OCI-LY1 (cell line): ENCODE data around the gene CRYBG1.

Source experiments
- H2AFZ ChIP-seq: fragments of 200-600 bp; sonication (generic), shearing (Covaris generic); 2 replicates; pipeline ENCODE4 v1.6.0; 2014; ENCODE audit warnings: antibody characterized with exemption, mild to moderate bottlenecking, low read length
- H3F3A ChIP-seq: fragments of 200-600 bp; sonication (generic), shearing (Covaris generic); 2 replicates; pipeline ENCODE4 v1.6.0; 2014; ENCODE audit warnings: mild to moderate bottlenecking, antibody characterized with exemption, low read length, moderate library complexity; ENCODE audit not compliant: insufficient read depth
- H3K27ac ChIP-seq: fragments of 200-600 bp; sonication (generic); 2 replicates; pipeline ENCODE4 v1.5.1; 2014; ENCODE audit warnings: low read length, mixed run types, mild to moderate bottlenecking, low read depth; ENCODE audit not compliant: poor library complexity, severe bottlenecking
- H3K27me3 ChIP-seq: fragments of 200-600 bp; sonication (generic); 2 replicates; pipeline ENCODE4 v1.6.0; 2014; ENCODE audit warnings: antibody characterized with exemption, mild to moderate bottlenecking, low read length, moderate library complexity; ENCODE audit not compliant: insufficient read depth
- H3K36me3 ChIP-seq: fragments of 200-600 bp; sonication (generic); 2 replicates; pipeline ENCODE4 v1.6.1; 2014; ENCODE audit warnings: mild to moderate bottlenecking, antibody characterized with exemption, low read length, moderate library complexity, mixed read lengths; ENCODE audit not compliant: insufficient read depth
- H3K4me1 ChIP-seq: fragments of 200-600 bp; sonication (generic); 2 replicates; pipeline ENCODE4 v1.5.1; 2014; ENCODE audit warnings: mild to moderate bottlenecking, low read length, moderate library complexity; ENCODE audit not compliant: insufficient read depth, severe bottlenecking
- H3K4me2 ChIP-seq: fragments of 200-600 bp; sonication (generic), shearing (Covaris generic); 2 replicates; pipeline ENCODE4 v1.6.1; 2014; ENCODE audit warnings: low read length
- H3K4me3 ChIP-seq: fragments of 200-600 bp; sonication (generic); 2 replicates; pipeline ENCODE4 v1.5.1; 2014; ENCODE audit warnings: low read length, low read depth, mild to moderate bottlenecking, mixed read lengths; ENCODE audit not compliant: poor library complexity, severe bottlenecking
- H3K79me2 ChIP-seq: fragments of 200-600 bp; shearing (Covaris generic); 2 replicates; pipeline ENCODE4 v1.6.1; 2016; ENCODE audit warnings: mixed run types, low read length, mixed read lengths; ENCODE audit not compliant: insufficient read depth
- H3K9ac ChIP-seq: fragments of 200-600 bp; sonication (generic), shearing (Covaris generic); 2 replicates; pipeline ENCODE4 v1.6.1; 2014; ENCODE audit warnings: mild to moderate bottlenecking, low read length, mixed read lengths
- H3K9me2 ChIP-seq: fragments of 200-600 bp; sonication (generic), shearing (Covaris generic); 2 replicates; pipeline ENCODE4 v1.6.1; 2014; ENCODE audit warnings: low read depth, mild to moderate bottlenecking, low read length, mixed read lengths
- H3K9me3 ChIP-seq: fragments of 200-600 bp; shearing (Covaris generic); 2 replicates; pipeline ENCODE4 v1.6.1; 2014; ENCODE audit warnings: low read length, mixed read lengths
- H4K20me1 ChIP-seq: fragments of 200-600 bp; sonication (generic), shearing (Covaris generic); 2 replicates; pipeline ENCODE4 v1.6.0; 2016; ENCODE audit warnings: mild to moderate bottlenecking, low read length; ENCODE audit not compliant: insufficient read depth
- EZH2 ChIP-seq: fragments of 200-600 bp; sonication (generic), shearing (Covaris generic); IDR thresholded peaks from 2 replicates; pipeline ENCODE4 v1.8.0; 2017; ENCODE audit warnings: borderline replicate concordance, mixed run types, mild to moderate bottlenecking, antibody characterized with exemption, low read length, moderate library complexity, mixed read lengths
- TF ChIP-seq, protein P1 (sequence below): fragments of 200-600 bp; sonication (generic), shearing (Covaris generic); IDR thresholded peaks from 2 replicates; pipeline ENCODE4 v1.5.1; 2017; ENCODE audit warnings: mild to moderate bottlenecking, antibody characterized with exemption, low read length, moderate library complexity, mixed read lengths

The CRYBG1 gene, protein sequence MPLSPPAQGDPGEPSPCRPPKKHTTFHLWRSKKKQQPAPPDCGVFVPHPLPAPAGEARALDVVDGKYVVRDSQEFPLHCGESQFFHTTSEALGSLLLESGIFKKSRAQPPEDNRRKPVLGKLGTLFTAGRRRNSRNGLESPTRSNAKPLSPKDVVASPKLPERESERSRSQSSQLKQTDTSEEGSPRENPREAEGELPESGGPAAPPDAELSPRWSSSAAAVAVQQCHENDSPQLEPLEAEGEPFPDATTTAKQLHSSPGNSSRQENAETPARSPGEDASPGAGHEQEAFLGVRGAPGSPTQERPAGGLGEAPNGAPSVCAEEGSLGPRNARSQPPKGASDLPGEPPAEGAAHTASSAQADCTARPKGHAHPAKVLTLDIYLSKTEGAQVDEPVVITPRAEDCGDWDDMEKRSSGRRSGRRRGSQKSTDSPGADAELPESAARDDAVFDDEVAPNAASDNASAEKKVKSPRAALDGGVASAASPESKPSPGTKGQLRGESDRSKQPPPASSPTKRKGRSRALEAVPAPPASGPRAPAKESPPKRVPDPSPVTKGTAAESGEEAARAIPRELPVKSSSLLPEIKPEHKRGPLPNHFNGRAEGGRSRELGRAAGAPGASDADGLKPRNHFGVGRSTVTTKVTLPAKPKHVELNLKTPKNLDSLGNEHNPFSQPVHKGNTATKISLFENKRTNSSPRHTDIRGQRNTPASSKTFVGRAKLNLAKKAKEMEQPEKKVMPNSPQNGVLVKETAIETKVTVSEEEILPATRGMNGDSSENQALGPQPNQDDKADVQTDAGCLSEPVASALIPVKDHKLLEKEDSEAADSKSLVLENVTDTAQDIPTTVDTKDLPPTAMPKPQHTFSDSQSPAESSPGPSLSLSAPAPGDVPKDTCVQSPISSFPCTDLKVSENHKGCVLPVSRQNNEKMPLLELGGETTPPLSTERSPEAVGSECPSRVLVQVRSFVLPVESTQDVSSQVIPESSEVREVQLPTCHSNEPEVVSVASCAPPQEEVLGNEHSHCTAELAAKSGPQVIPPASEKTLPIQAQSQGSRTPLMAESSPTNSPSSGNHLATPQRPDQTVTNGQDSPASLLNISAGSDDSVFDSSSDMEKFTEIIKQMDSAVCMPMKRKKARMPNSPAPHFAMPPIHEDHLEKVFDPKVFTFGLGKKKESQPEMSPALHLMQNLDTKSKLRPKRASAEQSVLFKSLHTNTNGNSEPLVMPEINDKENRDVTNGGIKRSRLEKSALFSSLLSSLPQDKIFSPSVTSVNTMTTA (N-terminal part only)

DNA sequence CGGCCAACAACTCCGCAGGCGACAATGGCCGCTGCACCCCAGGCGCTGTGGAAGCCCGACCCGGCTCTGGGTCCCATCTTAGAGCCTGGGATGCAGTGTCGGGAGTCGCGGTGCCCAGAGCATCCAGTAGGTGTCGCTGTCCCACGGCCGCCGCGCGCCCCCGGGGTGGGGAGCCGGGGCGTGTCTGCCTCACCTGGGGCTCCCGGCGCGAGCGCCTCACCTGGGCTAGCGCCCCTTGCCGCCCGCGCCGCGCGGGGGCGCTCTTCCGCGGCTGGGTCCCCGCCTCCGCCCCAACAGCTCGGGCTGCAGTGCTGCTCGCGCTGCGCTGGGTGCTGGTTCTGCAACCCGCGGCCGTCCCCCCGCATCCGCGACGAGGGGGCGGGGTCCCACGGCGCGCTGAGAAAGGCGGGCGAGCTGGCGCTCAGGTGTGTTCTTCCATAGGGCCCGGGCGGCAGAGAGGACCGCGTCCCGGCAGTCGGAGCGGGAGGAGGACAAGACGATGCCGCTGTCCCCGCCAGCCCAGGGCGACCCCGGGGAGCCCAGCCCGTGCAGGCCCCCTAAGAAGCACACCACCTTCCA lies at the start of gene CRYBG1:
Gene CRYBG1 (plus strand): TSS at position 308 of the 579 bp plus-strand sequence. CDS start 192 bp downstream, at position 500.
- Histone ChIP-seq H3K27ac (no peak within 1 kb of the TSS), H3K4me2 (peak within 1 kb of the TSS; percentile 69), H2AFZ (no peak within 1 kb of the TSS), H3K79me2 (no peaks in the 10 kb centered on the region), H3K27me3 (no peaks in the 10 kb centered on the region), H3K9me3 (no peaks in the 10 kb centered on the region), H3K4me1 (peaks cover 18% of the 10 kb centered on the region), H4K20me1 (no peaks in the 10 kb centered on the region), H3K36me3 (no peaks in the 10 kb centered on the region), H3K4me3 (peak within 1 kb of the TSS; percentile 50), H3K9ac (no peak within 1 kb of the TSS), H3K9me2 (no peaks in the 10 kb centered on the region), H3F3A (no peaks in the 10 kb centered on the region)
- TF ChIP-seq, protein P1, sequence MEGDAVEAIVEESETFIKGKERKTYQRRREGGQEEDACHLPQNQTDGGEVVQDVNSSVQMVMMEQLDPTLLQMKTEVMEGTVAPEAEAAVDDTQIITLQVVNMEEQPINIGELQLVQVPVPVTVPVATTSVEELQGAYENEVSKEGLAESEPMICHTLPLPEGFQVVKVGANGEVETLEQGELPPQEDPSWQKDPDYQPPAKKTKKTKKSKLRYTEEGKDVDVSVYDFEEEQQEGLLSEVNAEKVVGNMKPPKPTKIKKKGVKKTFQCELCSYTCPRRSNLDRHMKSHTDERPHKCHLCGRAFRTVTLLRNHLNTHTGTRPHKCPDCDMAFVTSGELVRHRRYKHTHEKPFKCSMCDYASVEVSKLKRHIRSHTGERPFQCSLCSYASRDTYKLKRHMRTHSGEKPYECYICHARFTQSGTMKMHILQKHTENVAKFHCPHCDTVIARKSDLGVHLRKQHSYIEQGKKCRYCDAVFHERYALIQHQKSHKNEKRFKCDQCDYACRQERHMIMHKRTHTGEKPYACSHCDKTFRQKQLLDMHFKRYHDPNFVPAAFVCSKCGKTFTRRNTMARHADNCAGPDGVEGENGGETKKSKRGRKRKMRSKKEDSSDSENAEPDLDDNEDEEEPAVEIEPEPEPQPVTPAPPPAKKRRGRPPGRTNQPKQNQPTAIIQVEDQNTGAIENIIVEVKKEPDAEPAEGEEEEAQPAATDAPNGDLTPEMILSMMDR, result peak; percentile 81
- no peak for TF ChIP-seq EZH2

- no peak overlapping the region for H3K4me2 ChIP-seq
- H3K9me3 ChIP-seq, result no peaks in the 10 kb centered on the region
- no peaks in the 10 kb centered on the region for H3K9me2 ChIP-seq
- H4K20me1 ChIP-seq, result no peaks in the 10 kb centered on the region
- no peak overlapping the region for H3K9ac ChIP-seq
- H3K27me3 ChIP-seq, result no peaks in the 10 kb centered on the region
- peaks cover 50% of the 10 kb centered on the region for H3K79me2 ChIP-seq
- H3F3A ChIP-seq, result no peaks in the 10 kb centered on the region
- TF ChIP-seq, protein P1, result no peak
- TF ChIP-seq EZH2, result no peak
- H2AFZ ChIP-seq, result no peak overlapping the region
- H3K4me1 ChIP-seq, result peaks cover 5% of the 10 kb centered on the region
- H3K36me3 ChIP-seq, result peaks cover 40% of the 10 kb centered on the region
- H3K27ac ChIP-seq, result no peak overlapping the region
- H3K4me3 ChIP-seq, result no peak overlapping the region
These were observed 44.6 kb upstream of the CRYBG1 start for GRCh38 chr6:106315765-106316374.

DNA sequence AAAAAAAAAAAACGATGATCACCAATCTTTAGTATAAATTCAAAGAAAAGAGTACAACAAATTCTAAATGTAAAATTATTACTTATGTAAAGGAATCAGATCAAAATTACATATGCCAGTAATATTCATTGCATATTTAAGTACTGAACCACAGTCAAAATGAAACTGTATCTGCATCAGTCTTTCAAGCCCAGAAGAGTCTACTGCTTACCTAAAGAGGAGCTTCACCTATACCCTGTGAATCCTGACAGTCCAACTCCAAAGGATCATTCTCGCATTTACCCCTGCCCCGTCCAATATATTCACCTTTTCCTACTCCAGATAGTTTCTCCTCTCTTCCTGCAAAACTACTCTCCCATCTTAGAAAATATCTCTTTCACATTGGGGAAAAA lies 44.1 kb upstream of the CRYBG1 start:
- H3K27ac ChIP-seq, result no peak overlapping the region
- H3K4me1 ChIP-seq, result peaks cover 5% of the 10 kb centered on the region
- no peaks in the 10 kb centered on the region for H3K9me2 ChIP-seq
- H3K36me3 ChIP-seq, result peaks cover 37% of the 10 kb centered on the region
- TF ChIP-seq EZH2, result no peak
- TF ChIP-seq, protein P1, result no peak
- no peaks in the 10 kb centered on the region for H4K20me1 ChIP-seq
- no peak overlapping the region for H2AFZ ChIP-seq
- H3K4me3 ChIP-seq, result no peak overlapping the region
- no peak overlapping the region for H3K9ac ChIP-seq
- H3K4me2 ChIP-seq, result no peak overlapping the region
- H3K9me3 ChIP-seq, result no peaks in the 10 kb centered on the region
- H3K79me2 ChIP-seq, result peaks cover 54% of the 10 kb centered on the region
- H3K27me3 ChIP-seq, result no peaks in the 10 kb centered on the region
- H3F3A ChIP-seq, result no peaks in the 10 kb centered on the region
